H1 (cell line): ENCODE data around the gene XPNPEP3. TPM values are rescaled to one million over a fixed set of nuclear protein-coding genes. Genes with fewer than 3 reads are reported as not detected.

Source experiments
- CTCF ChIA-PET: fragments of 300-600 bp; sonication (Branson Sonifier 250); formaldehyde crosslinking; loops from one replicate; lab custom pipeline; 2021; ENCODE audit not compliant: partially characterized antibody; lab: Charles Lee
- POLR2A ChIA-PET: fragments of 300-600 bp; sonication (Branson Sonifier 250); formaldehyde crosslinking; loops from one replicate; lab custom pipeline; 2021; ENCODE audit warnings: inconsistent platforms; ENCODE audit not compliant: partially characterized antibody; lab: Charles Lee
- DNase-seq, 2 experiments: peaks; one replicate each; pipeline versions ENCODE4 v3.0.0 to v3.0.0-alpha.2; 2010 to 2022; ENCODE audit warnings: low spot score in 2 of 2, low read depth in 1 of 2, mixed read lengths in 1 of 2
- FAIRE-seq: peaks from 2 replicates; lab custom pipeline; 2011; peaks lifted over from hg19 to GRCh38; lab: Jason Lieb, UNC
- H2AFZ ChIP-seq: 2 replicates; pipeline ENCODE4 v1.8.1; 2012; ENCODE audit warnings: low read length, inconsistent platforms
- H2AK5ac ChIP-seq: 2 replicates; pipeline ENCODE4 v1.6.1; 2013; ENCODE audit warnings: low read depth, low read length
- H2BK120ac ChIP-seq: replicated peaks from 2 replicates; pipeline ENCODE3; 2013; ENCODE audit warnings: low read depth, low read length, inconsistent platforms
- H2BK12ac ChIP-seq: 2 replicates; pipeline ENCODE4 v1.6.1; 2013; ENCODE audit warnings: low read depth, low read length
- H2BK15ac ChIP-seq: 2 replicates; pipeline ENCODE4 v1.6.1; 2013; ENCODE audit warnings: low read length
- H2BK20ac ChIP-seq: 2 replicates; pipeline ENCODE4 v1.6.1; 2013; ENCODE audit warnings: low read length
- H2BK5ac ChIP-seq: 2 replicates; pipeline ENCODE4 v1.6.1; 2013; ENCODE audit warnings: low read depth, low read length
- H3K14ac ChIP-seq: 2 replicates; pipeline ENCODE4 v1.6.1; 2013; ENCODE audit warnings: inconsistent platforms; ENCODE audit not compliant: insufficient read length
- H3K18ac ChIP-seq: 2 replicates; pipeline ENCODE4 v1.6.1; 2013; ENCODE audit warnings: low read length; ENCODE audit errors: extremely low read depth
- H3K23ac ChIP-seq: 2 replicates; pipeline ENCODE4 v1.6.1; 2013; ENCODE audit warnings: inconsistent platforms; ENCODE audit not compliant: insufficient read length
- H3K23me2 ChIP-seq: 2 replicates; pipeline ENCODE4 v1.6.1; 2013; ENCODE audit warnings: low read depth, low read length
- H3K27ac ChIP-seq: 2 replicates; pipeline ENCODE4 v1.6.1; 2011; ENCODE audit warnings: low read depth, low read length, inconsistent platforms
- H3K27me3 ChIP-seq, 4 experiments: replicated peaks in 1 of 4; 1 replicate in 1 of 4; 2 replicates in 3 of 4; pipeline versions ENCODE4 v1.6.1 to v1.8.1; 2011 to 2013; ENCODE audit warnings: low read length in 3 of 4, mild to moderate bottlenecking in 3 of 4, inconsistent platforms in 2 of 4, mixed read lengths in 2 of 4, moderate library complexity in 1 of 4; ENCODE audit not compliant: control insufficient read depth in 3 of 4, insufficient read depth in 3 of 4; ENCODE audit errors: extremely low read depth in 1 of 4
- H3K36me3 ChIP-seq, 4 experiments: 2 replicates each; pipeline versions ENCODE4 v1.6.1 to v1.8.1; 2011 to 2013; ENCODE audit warnings: mild to moderate bottlenecking in 4 of 4, low read length in 3 of 4, moderate library complexity in 2 of 4, control low read depth in 1 of 4, inconsistent platforms in 1 of 4; ENCODE audit not compliant: insufficient read depth in 4 of 4, control insufficient read depth in 2 of 4
- H3K4ac ChIP-seq: replicated peaks from 2 replicates; pipeline ENCODE3; 2013; ENCODE audit warnings: low read length, low read depth, mixed read lengths, inconsistent platforms; ENCODE audit not compliant: insufficient read length
- H3K4me1 ChIP-seq, 4 experiments: replicated peaks in 1 of 4; 1 replicate in 1 of 4; 2 replicates in 3 of 4; pipeline versions ENCODE4 v1.6.1 to v1.8.1; 2011 to 2013; ENCODE audit warnings: low read length in 3 of 4, inconsistent platforms in 2 of 4, mixed read lengths in 1 of 4; ENCODE audit not compliant: insufficient read depth in 4 of 4, control insufficient read depth in 3 of 4
- H3K4me2 ChIP-seq, 2 experiments: 2 replicates each; pipeline versions ENCODE4 v1.6.1 to v1.8.1; 2011 to 2013; ENCODE audit warnings: low read depth in 2 of 2, low read length in 2 of 2, control low read depth in 1 of 2, inconsistent platforms in 1 of 2, mild to moderate bottlenecking in 1 of 2; ENCODE audit not compliant: insufficient read depth in 1 of 2
- H3K4me3 ChIP-seq, 4 experiments: fragments of 200-600, 300-600 bp in 1 of 4; sonication (generic), shearing (Covaris generic), sonication (Bioruptor Twin) in 1 of 4; 2 replicates each; pipeline versions ENCODE4 v1.5.1 to v1.8.1; 2011 to 2016; ENCODE audit warnings: low read length in 4 of 4, low read depth in 3 of 4, control low read depth in 2 of 4, inconsistent platforms in 2 of 4, mild to moderate bottlenecking in 2 of 4, mixed read lengths in 1 of 4, moderate library complexity in 1 of 4; ENCODE audit not compliant: insufficient read depth in 2 of 4; ENCODE audit errors: extremely low read depth in 1 of 4
- H3K56ac ChIP-seq: replicated peaks from 2 replicates; pipeline ENCODE3; 2013; ENCODE audit warnings: low read depth, mild to moderate bottlenecking, mixed read lengths, low read length, inconsistent platforms; ENCODE audit not compliant: insufficient read length
- H3K79me1 ChIP-seq: 2 replicates; pipeline ENCODE4 v1.6.1; 2013; ENCODE audit warnings: low read depth, low read length, control low read depth
- H3K79me2 ChIP-seq, 2 experiments: 2 replicates each; pipeline versions ENCODE4 v1.6.1 to v1.8.1; 2012 to 2013; ENCODE audit warnings: low read length in 2 of 2, mild to moderate bottlenecking in 2 of 2, inconsistent platforms in 1 of 2; ENCODE audit not compliant: insufficient read depth in 2 of 2, control insufficient read depth in 1 of 2
- H3K9ac ChIP-seq, 4 experiments: replicated peaks in 1 of 4; 1 replicate in 1 of 4; 2 replicates in 3 of 4; pipeline versions ENCODE4 v1.6.1 to v1.8.1; 2011 to 2013; ENCODE audit warnings: low read depth in 3 of 4, low read length in 3 of 4, control low read depth in 2 of 4, mild to moderate bottlenecking in 2 of 4, moderate library complexity in 2 of 4, inconsistent platforms in 1 of 4; ENCODE audit errors: extremely low read depth in 1 of 4
- H3K9me3 ChIP-seq, 2 experiments: 2 replicates each; pipeline versions ENCODE4 v1.6.1 to v1.8.1; 2012 to 2013; ENCODE audit warnings: mild to moderate bottlenecking in 2 of 2, moderate library complexity in 2 of 2, control low read depth in 1 of 2, inconsistent platforms in 1 of 2, low read depth in 1 of 2, low read length in 1 of 2, mixed read lengths in 1 of 2; ENCODE audit not compliant: insufficient read depth in 2 of 2
- H4K20me1 ChIP-seq, 2 experiments: replicated peaks in 1 of 2; 2 replicates each; pipeline versions ENCODE3 to v1.8.1; 2011 to 2013; ENCODE audit warnings: inconsistent platforms in 2 of 2, low read length in 2 of 2, mild to moderate bottlenecking in 1 of 2; ENCODE audit not compliant: insufficient read depth in 2 of 2, control insufficient read depth in 1 of 2
- H4K5ac ChIP-seq: 2 replicates; pipeline ENCODE4 v1.6.1; 2013; ENCODE audit warnings: low read length, low read depth, mixed read lengths, inconsistent platforms; ENCODE audit not compliant: insufficient read length
- H4K8ac ChIP-seq: 2 replicates; pipeline ENCODE4 v1.8.0; 2013; ENCODE audit warnings: mild to moderate bottlenecking, moderate library complexity, low read length, inconsistent platforms; ENCODE audit not compliant: insufficient read depth; ENCODE audit errors: extremely low read depth
- H4K91ac ChIP-seq: replicated peaks from 2 replicates; pipeline ENCODE3; 2013; ENCODE audit warnings: low read length, mixed read lengths, inconsistent platforms; ENCODE audit not compliant: insufficient read length
- CEBPB ChIP-seq: IDR thresholded peaks from 2 replicates; pipeline ENCODE4 v1.6.1; 2012; ENCODE audit warnings: low read depth, low read length
- CHD2 ChIP-seq: IDR thresholded peaks from 2 replicates; pipeline ENCODE4 v1.6.1; 2012; ENCODE audit warnings: low read length, improper control_type of control experiment
- CREB1 ChIP-seq: IDR thresholded peaks from 2 replicates; pipeline ENCODE4 v1.6.1; 2012; ENCODE audit warnings: inconsistent platforms
- EP300 ChIP-seq, 2 experiments: IDR thresholded peaks; 1 replicate in 1 of 2; 2 replicates in 1 of 2; pipeline ENCODE4 v1.6.1; 2011 to 2012; ENCODE audit warnings: low read depth in 2 of 2, low read length in 2 of 2, mild to moderate bottlenecking in 2 of 2, borderline replicate concordance in 1 of 2, inconsistent platforms in 1 of 2, moderate library complexity in 1 of 2
- JUND ChIP-seq: IDR thresholded peaks from 2 replicates; pipeline ENCODE4 v1.6.1; 2011; ENCODE audit warnings: mild to moderate bottlenecking, improper control_type of control experiment, low read length
- PHF8 ChIP-seq: fragments of 200-600 bp; sonication (generic); conservative IDR thresholded peaks from 2 replicates; pipeline ENCODE4 v1.7.1; 2012; ENCODE audit warnings: low read depth, mild to moderate bottlenecking, inconsistent platforms, low read length, moderate library complexity
- POLR2AphosphoS5 ChIP-seq: IDR thresholded peaks from 2 replicates; pipeline ENCODE4 v1.6.1; 2011; ENCODE audit warnings: low read depth, low read length
- RAD21 ChIP-seq, 2 experiments: IDR thresholded peaks in 1 of 2; conservative IDR thresholded peaks in 1 of 2; 2 replicates each; pipeline ENCODE4 v1.6.1; 2011; ENCODE audit warnings: low read depth in 2 of 2, low read length in 2 of 2, improper control_type of control experiment in 1 of 2, inconsistent platforms in 1 of 2, mild to moderate bottlenecking in 1 of 2, moderate library complexity in 1 of 2
- RFX5 ChIP-seq: IDR thresholded peaks from 2 replicates; pipeline ENCODE4 v1.6.1; 2011; ENCODE audit warnings: low read depth, low read length, improper control_type of control experiment, borderline replicate concordance
- SIRT6 ChIP-seq: IDR thresholded peaks from one replicate; pipeline ENCODE4 v1.7.1; 2012; ENCODE audit warnings: low read length, inconsistent platforms
- SRF ChIP-seq: IDR thresholded peaks from 2 replicates; pipeline ENCODE4 v1.6.1; 2011; ENCODE audit warnings: mild to moderate bottlenecking, low read depth, low read length, moderate library complexity
- TAF1 ChIP-seq: IDR thresholded peaks from 2 replicates; pipeline ENCODE4 v1.6.1; 2011; ENCODE audit warnings: mild to moderate bottlenecking, low read depth, low read length
- TBP ChIP-seq: IDR thresholded peaks from 2 replicates; pipeline ENCODE4 v1.6.1; 2011; ENCODE audit warnings: low read depth, low read length, improper control_type of control experiment
- WGBS, 2 experiments: shearing (Covaris generic) in 1 of 2; methylation state at CpG; one replicate each; pipeline versions ENCODE4 v1.1.6 to v1.1.7; 2013 to 2015; ENCODE audit warnings: low lambda C conversion rate in 2 of 2, mixed read lengths in 2 of 2, inconsistent platforms in 1 of 2, low coverage in 1 of 2, missing lambda C conversion rate in 1 of 2; ENCODE audit not compliant: insufficient replicate concordance in 2 of 2, insufficient coverage in 1 of 2, insufficient read length in 1 of 2; ENCODE audit errors: extremely low coverage in 1 of 2, missing lambda C conversion rate in 1 of 2; 5-methylcytosine and 5-hydroxymethylcytosine counted together
- polyA plus RNA-seq, 7 experiments: library from polyadenylated mRNA; depleted of rRNA in 3 of 7; stranded (reverse) in 5 of 7; unstranded in 2 of 7; fragments of >200 nt in 5 of 7; fragments of 200-250 nt in 2 of 7; gene quantifications; 1 replicate in 5 of 7; 2 replicates in 1 of 7; 4 replicates in 1 of 7; pipeline versions ENCODE4 v1.2.1 to v1.2.3, GENCODE V29; 2011 to 2013; ENCODE audit warnings: missing spikeins in 2 of 7, mixed read lengths in 2 of 7
- total RNA-seq: library from RNA; stranded (reverse); fragmentation: NEBNext Ultra II Directional; extraction: Animal tissue kit (Norgen Biotek cat#: 25700); gene quantifications from 2 replicates; pipeline ENCODE4 v1.2.1, GENCODE V29; 2021
- TF ChIP-seq, protein P1 (sequence below): IDR thresholded peaks from 2 replicates; pipeline ENCODE4 v1.6.1; 2012; ENCODE audit warnings: inconsistent platforms
- TF ChIP-seq, protein P2 (sequence below): IDR thresholded peaks from 2 replicates; pipeline ENCODE4 v1.6.1; 2011; ENCODE audit warnings: low read depth, mild to moderate bottlenecking, low read length; ENCODE audit not compliant: insufficient read depth

Gene XPNPEP3
- total and polyA plus RNA-seq, 2 of the 8 experiments (the other 6 are each of a cell fraction or from before 2014, with no cell fraction given) = 25.8 to 29.2 TPM

DNA sequence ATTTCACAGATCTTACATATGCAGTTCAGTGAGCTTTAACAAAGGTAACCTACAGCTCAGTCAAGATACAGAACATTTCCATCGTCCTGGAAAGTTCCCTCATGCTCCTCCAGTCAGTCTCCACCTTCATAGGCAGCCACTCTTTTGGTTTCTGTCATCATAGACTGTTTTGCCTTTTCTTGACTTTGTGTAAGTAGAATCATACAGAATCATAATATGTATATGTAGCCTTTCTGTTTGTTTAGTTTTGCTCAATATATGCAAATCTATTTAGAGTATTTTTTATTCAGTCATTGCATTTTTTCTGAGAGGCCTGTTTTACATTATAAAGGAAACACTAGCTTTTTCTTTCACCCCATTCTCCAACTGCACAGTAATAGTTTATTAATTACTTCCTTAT, 20.0 kb downstream of the XPNPEP3 start:
- TF ChIP-seq POLR2AphosphoS5 = no peak
- TF ChIP-seq CHD2 = no peak
- TF ChIP-seq CEBPB = no peak
- TF ChIP-seq, protein P1, sequence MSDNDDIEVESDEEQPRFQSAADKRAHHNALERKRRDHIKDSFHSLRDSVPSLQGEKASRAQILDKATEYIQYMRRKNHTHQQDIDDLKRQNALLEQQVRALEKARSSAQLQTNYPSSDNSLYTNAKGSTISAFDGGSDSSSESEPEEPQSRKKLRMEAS = no peak
- no peak for TF ChIP-seq TAF1
- no peak for TF ChIP-seq CREB1
- TF ChIP-seq JUND = no peak
- no peak for TF ChIP-seq RFX5
- TF ChIP-seq SRF = no peak
- TF ChIP-seq SIRT6 = no peak
- TF ChIP-seq PHF8 = no peak
- no peak for TF ChIP-seq EP300 (IDR thresholded peaks at IDR 0.05; ENCODE audit: borderline replicate concordance in 1 of 2, low read depth in 2 of 2, low read length in 2 of 2)
- no peak for TF ChIP-seq RAD21 (IDR thresholded peaks at IDR 0.05 in 1 of 2, conservative IDR thresholded peaks at IDR 0.05 in 1 of 2; ENCODE audit: low read depth in 2 of 2, low read length in 2 of 2)
- TF ChIP-seq, protein P2, sequence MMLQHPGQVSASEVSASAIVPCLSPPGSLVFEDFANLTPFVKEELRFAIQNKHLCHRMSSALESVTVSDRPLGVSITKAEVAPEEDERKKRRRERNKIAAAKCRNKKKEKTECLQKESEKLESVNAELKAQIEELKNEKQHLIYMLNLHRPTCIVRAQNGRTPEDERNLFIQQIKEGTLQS = no peak
- TF ChIP-seq TBP = no peak
- TF ChIP-seq, all 59 proteins: peak for 0
- Histone ChIP-seq H2BK12ac (no peak overlapping the region), H2BK20ac (no peak overlapping the region), H4K8ac (no peak overlapping the region), H4K20me1 (no peaks in the 10 kb centered on the region), H2BK15ac (no peak overlapping the region), H3K23ac (no peak overlapping the region), H3K36me3 (peaks cover 0 to 8% (median 3%) of the 10 kb centered on the region in 4 experiments; a peak in 5 of 8 replicates), H3K27me3 (no peaks in the 10 kb centered on the region), H4K91ac (no peak overlapping the region), H2AK5ac (no peak overlapping the region), H4K5ac (no peak overlapping the region), H3K79me2 (no peaks in the 10 kb centered on the region), H3K4me1 (no peaks in the 10 kb centered on the region), H3K9ac (no peak overlapping the region), H3K9me3 (no peaks in the 10 kb centered on the region), H3K79me1 (no peaks in the 10 kb centered on the region), H3K4me3 (no peak overlapping the region), H2BK5ac (no peak overlapping the region), H3K4ac (no peak overlapping the region), H3K4me2 (no peak overlapping the region), H3K27ac (no peak overlapping the region), H3K23me2 (no peaks in the 10 kb centered on the region), H3K14ac (no peak overlapping the region), H3K56ac (no peak overlapping the region), H2BK120ac (no peak overlapping the region), H3K18ac (no peak overlapping the region), H2AFZ (no peak overlapping the region)
- POLR2A ChIA-PET = interaction anchor here (1.5 to 1.8 kb wide), 2 partner anchors 9 to 19 kb away, joined by 6 to 8 read pairs; partner anchors contain the start of gene XPNPEP3
- FAIRE-seq = no peak
- CTCF ChIA-PET = interaction anchor here (1.7 kb wide), 1 partner anchor 17 kb away, joined by 3 read pairs; no protein-coding TSS in a partner anchor
- no peak for DNase-seq
- 92% methylated on average over 1 of the region's 1 CpG; no CpG with 5 or more reads in 1 of the 2 experiments for WGBS, 2 experiments
